SU-DHL-6 (cell line): ENCODE data around the gene COL15A1.

ENCODE experiments used
- CTCF ChIP-seq: fragments of 200-600 bp; sonication (generic); IDR thresholded peaks from one replicate; pipeline ENCODE4 v1.5.1; 2017; ENCODE audit warnings: antibody characterized with exemption, mild to moderate bottlenecking, low read length, moderate library complexity; ENCODE audit not compliant: insufficient read depth, poor library complexity, severe bottlenecking
- EZH2phosphoT487 ChIP-seq: fragments of 200-600 bp; sonication (generic), shearing (Covaris generic); conservative IDR thresholded peaks from 2 replicates; pipeline ENCODE4 v1.6.1; 2018; ENCODE audit warnings: mild to moderate bottlenecking, antibody characterized with exemption, low read length, moderate library complexity, mixed read lengths

GRCh38 chr9:98997604-98998003, 53.9 kb downstream of the COL15A1 start:
- no peak for TF ChIP-seq CTCF
- TF ChIP-seq EZH2phosphoT487: no peak
